SK-N-SH (cell line): ENCODE measurements around the gene SIRPD. TPM values are rescaled to one million over a fixed set of nuclear protein-coding genes. Genes with fewer than 3 reads are reported as not detected.

Experiments used
- CTCF ChIA-PET: fragments of 300-600, 350-600 bp; formaldehyde crosslinking; extraction: SDS; loops from one replicate; lab custom pipeline; 2021; lab: Yijun Ruan, JAX
- POLR2A ChIA-PET: fragments of 350-600 bp; sonication (Branson Sonifier 250); formaldehyde crosslinking; extraction: SDS; loops from one replicate; lab custom pipeline; 2020; ENCODE audit warnings: antibody characterized with exemption, inconsistent platforms; lab: Yijun Ruan, JAX
- DNase-seq: peaks from one replicate; pipeline ENCODE4 v3.0.0; 2012
- H2AFZ ChIP-seq: fragments of 200-600 bp; sonication (generic); 2 replicates; pipeline ENCODE4 v1.8.1; 2016; ENCODE audit warnings: antibody characterized with exemption, mild to moderate bottlenecking, low read depth
- H3F3A ChIP-seq: fragments of 200-600 bp; sonication (generic); replicated peaks from 2 replicates; pipeline ENCODE3; 2016; ENCODE audit warnings: antibody characterized with exemption, mild to moderate bottlenecking; ENCODE audit not compliant: insufficient read depth
- H3K27ac ChIP-seq, 2 experiments: fragments of 200-500 bp in 1 of 2; fragments of 200-600 bp in 1 of 2; sonication (Bioruptor generic) in 1 of 2; sonication (generic), shearing (Covaris generic) in 1 of 2; 2 replicates each; pipeline versions ENCODE4 v1.5.1 to v1.6.1; 2014 to 2016; ENCODE audit warnings: low read depth in 2 of 2, inconsistent platforms in 1 of 2, low read length in 1 of 2, mild to moderate bottlenecking in 1 of 2, mixed read lengths in 1 of 2
- H3K27me3 ChIP-seq: fragments of 200-600 bp; sonication (generic), shearing (Covaris generic); 2 replicates; pipeline ENCODE4 v1.6.1; 2016; ENCODE audit warnings: mixed run types; ENCODE audit not compliant: insufficient read depth
- H3K36me3 ChIP-seq, 2 experiments: fragments of 200-500 bp in 1 of 2; fragments of 200-600 bp in 1 of 2; sonication (Bioruptor generic) in 1 of 2; sonication (generic) in 1 of 2; replicated peaks in 1 of 2; 2 replicates each; pipeline versions ENCODE3 to v1.5.1; 2014 to 2016; ENCODE audit warnings: low read length in 1 of 2, mild to moderate bottlenecking in 1 of 2; ENCODE audit not compliant: insufficient read depth in 2 of 2, control insufficient read depth in 1 of 2
- H3K4me1 ChIP-seq, 2 experiments: fragments of 200-500 bp in 1 of 2; fragments of 200-600 bp in 1 of 2; sonication (Bioruptor generic) in 1 of 2; sonication (generic), shearing (Covaris generic) in 1 of 2; 2 replicates each; pipeline versions ENCODE4 v1.5.1 to v1.6.1; 2014 to 2016; ENCODE audit warnings: low read depth in 1 of 2, low read length in 1 of 2, mixed run types in 1 of 2; ENCODE audit not compliant: insufficient read depth in 2 of 2, control insufficient read depth in 1 of 2
- H3K4me2 ChIP-seq: fragments of 200-600 bp; sonication (generic), shearing (Covaris generic); 2 replicates; pipeline ENCODE4 v1.6.1; 2017; ENCODE audit warnings: mixed run types
- H3K4me3 ChIP-seq, 2 experiments: fragments of 200-500 bp in 1 of 2; fragments of 200-600 bp in 1 of 2; sonication (Bioruptor generic) in 1 of 2; sonication (generic), shearing (Covaris generic) in 1 of 2; 2 replicates each; pipeline versions ENCODE4 v1.5.1 to v1.8.1; 2014 to 2016; ENCODE audit warnings: low read depth in 2 of 2, inconsistent platforms in 1 of 2, low read length in 1 of 2, mild to moderate bottlenecking in 1 of 2, mixed read lengths in 1 of 2, moderate library complexity in 1 of 2
- H3K79me2 ChIP-seq: fragments of 200-600 bp; sonication (generic); 2 replicates; pipeline ENCODE4 v1.8.1; 2017; ENCODE audit warnings: mild to moderate bottlenecking; ENCODE audit not compliant: insufficient read depth
- H3K9ac ChIP-seq: fragments of 200-600 bp; sonication (generic); 2 replicates; pipeline ENCODE4 v1.6.1; 2017; ENCODE audit warnings: mixed run types
- H3K9me2 ChIP-seq: fragments of 200-600 bp; sonication (generic); 2 replicates; pipeline ENCODE4 v1.6.1; 2017; ENCODE audit warnings: mixed run types
- H3K9me3 ChIP-seq: fragments of 200-600 bp; sonication (generic); 2 replicates; pipeline ENCODE4 v1.6.1; 2017; ENCODE audit warnings: mixed run types, mild to moderate bottlenecking, moderate library complexity
- H4K20me1 ChIP-seq: fragments of 200-600 bp; sonication (generic); 2 replicates; pipeline ENCODE4 v1.6.1; 2017; ENCODE audit warnings: mild to moderate bottlenecking, mixed run types; ENCODE audit not compliant: insufficient read depth
- CHD2 ChIP-seq: fragments of 150-350 bp; IDR thresholded peaks from 2 replicates; pipeline ENCODE4 v1.6.1; 2018; ENCODE audit warnings: low read length; ENCODE audit not compliant: partially characterized antibody
- ELF1 ChIP-seq: IDR thresholded peaks from 2 replicates; pipeline ENCODE4 v1.4.0; 2012
- EP300 ChIP-seq, 2 experiments: IDR thresholded peaks; 2 replicates each; pipeline versions ENCODE4 v1.4.0 to v1.6.1; 2012; ENCODE audit warnings: borderline replicate concordance in 1 of 2, low read depth in 1 of 2, low read length in 1 of 2
- FOSL2 ChIP-seq: IDR thresholded peaks from 2 replicates; pipeline ENCODE4 v1.4.0; 2012; ENCODE audit warnings: low read depth, mild to moderate bottlenecking, moderate library complexity, borderline replicate concordance
- NFIC ChIP-seq: IDR thresholded peaks from 2 replicates; pipeline ENCODE4 v1.4.0; 2012; ENCODE audit warnings: borderline replicate concordance
- RAD21 ChIP-seq: IDR thresholded peaks from 2 replicates; pipeline ENCODE4 v1.6.1; 2012; ENCODE audit warnings: mild to moderate bottlenecking, low read length
- RFX5 ChIP-seq: IDR thresholded peaks from 2 replicates; pipeline ENCODE4 v1.6.1; 2012; ENCODE audit warnings: mild to moderate bottlenecking, improper control_type of control experiment, low read length
- SIN3A ChIP-seq: IDR thresholded peaks from 2 replicates; pipeline ENCODE4 v1.6.1; 2012; ENCODE audit warnings: low read depth, mild to moderate bottlenecking, low read length, moderate library complexity, borderline replicate concordance
- TCF12 ChIP-seq: IDR thresholded peaks from 2 replicates; pipeline ENCODE4 v1.4.0; 2012
- WGBS: methylation state at CpG from one replicate; pipeline ENCODE4 v1.1.6; 2017; ENCODE audit warnings: low lambda C conversion rate; 5-methylcytosine and 5-hydroxymethylcytosine counted together
- polyA plus RNA-seq, 3 experiments: library from polyadenylated mRNA; depleted of rRNA; stranded (reverse); fragments of >200 nt; gene quantifications; 2 replicates each; pipeline ENCODE4 v1.2.3, GENCODE V29; 2012
- TF ChIP-seq, protein P1 (sequence below): IDR thresholded peaks from 2 replicates; pipeline ENCODE4 v1.6.1; 2012; ENCODE audit warnings: mild to moderate bottlenecking, low read depth, low read length, moderate library complexity
- TF ChIP-seq, protein P2 (sequence below): fragments of 200-600 bp; sonication (generic); IDR thresholded peaks from 2 replicates; pipeline ENCODE4 v1.6.1; 2017; ENCODE audit warnings: antibody characterized with exemption, mild to moderate bottlenecking, moderate library complexity
- TF ChIP-seq, protein P3 (sequence below): IDR thresholded peaks from 2 replicates; pipeline ENCODE4; 2012

Gene SIRPD
- polyA plus RNA-seq, 1 of the 3 experiments (the other 2 are of a cell fraction), result not detected

- TF ChIP-seq, protein P1, sequence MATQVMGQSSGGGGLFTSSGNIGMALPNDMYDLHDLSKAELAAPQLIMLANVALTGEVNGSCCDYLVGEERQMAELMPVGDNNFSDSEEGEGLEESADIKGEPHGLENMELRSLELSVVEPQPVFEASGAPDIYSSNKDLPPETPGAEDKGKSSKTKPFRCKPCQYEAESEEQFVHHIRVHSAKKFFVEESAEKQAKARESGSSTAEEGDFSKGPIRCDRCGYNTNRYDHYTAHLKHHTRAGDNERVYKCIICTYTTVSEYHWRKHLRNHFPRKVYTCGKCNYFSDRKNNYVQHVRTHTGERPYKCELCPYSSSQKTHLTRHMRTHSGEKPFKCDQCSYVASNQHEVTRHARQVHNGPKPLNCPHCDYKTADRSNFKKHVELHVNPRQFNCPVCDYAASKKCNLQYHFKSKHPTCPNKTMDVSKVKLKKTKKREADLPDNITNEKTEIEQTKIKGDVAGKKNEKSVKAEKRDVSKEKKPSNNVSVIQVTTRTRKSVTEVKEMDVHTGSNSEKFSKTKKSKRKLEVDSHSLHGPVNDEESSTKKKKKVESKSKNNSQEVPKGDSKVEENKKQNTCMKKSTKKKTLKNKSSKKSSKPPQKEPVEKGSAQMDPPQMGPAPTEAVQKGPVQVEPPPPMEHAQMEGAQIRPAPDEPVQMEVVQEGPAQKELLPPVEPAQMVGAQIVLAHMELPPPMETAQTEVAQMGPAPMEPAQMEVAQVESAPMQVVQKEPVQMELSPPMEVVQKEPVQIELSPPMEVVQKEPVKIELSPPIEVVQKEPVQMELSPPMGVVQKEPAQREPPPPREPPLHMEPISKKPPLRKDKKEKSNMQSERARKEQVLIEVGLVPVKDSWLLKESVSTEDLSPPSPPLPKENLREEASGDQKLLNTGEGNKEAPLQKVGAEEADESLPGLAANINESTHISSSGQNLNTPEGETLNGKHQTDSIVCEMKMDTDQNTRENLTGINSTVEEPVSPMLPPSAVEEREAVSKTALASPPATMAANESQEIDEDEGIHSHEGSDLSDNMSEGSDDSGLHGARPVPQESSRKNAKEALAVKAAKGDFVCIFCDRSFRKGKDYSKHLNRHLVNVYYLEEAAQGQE, result no peak
- TF ChIP-seq CHD2, result no peak
- no peak for TF ChIP-seq EP300 (IDR thresholded peaks at IDR 0.05; ENCODE audit: borderline replicate concordance in 1 of 2, low read depth in 1 of 2, low read length in 1 of 2)
- TF ChIP-seq, protein P2, sequence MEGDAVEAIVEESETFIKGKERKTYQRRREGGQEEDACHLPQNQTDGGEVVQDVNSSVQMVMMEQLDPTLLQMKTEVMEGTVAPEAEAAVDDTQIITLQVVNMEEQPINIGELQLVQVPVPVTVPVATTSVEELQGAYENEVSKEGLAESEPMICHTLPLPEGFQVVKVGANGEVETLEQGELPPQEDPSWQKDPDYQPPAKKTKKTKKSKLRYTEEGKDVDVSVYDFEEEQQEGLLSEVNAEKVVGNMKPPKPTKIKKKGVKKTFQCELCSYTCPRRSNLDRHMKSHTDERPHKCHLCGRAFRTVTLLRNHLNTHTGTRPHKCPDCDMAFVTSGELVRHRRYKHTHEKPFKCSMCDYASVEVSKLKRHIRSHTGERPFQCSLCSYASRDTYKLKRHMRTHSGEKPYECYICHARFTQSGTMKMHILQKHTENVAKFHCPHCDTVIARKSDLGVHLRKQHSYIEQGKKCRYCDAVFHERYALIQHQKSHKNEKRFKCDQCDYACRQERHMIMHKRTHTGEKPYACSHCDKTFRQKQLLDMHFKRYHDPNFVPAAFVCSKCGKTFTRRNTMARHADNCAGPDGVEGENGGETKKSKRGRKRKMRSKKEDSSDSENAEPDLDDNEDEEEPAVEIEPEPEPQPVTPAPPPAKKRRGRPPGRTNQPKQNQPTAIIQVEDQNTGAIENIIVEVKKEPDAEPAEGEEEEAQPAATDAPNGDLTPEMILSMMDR, result no peak
- TF ChIP-seq NFIC, result no peak
- no peak for TF ChIP-seq RAD21
Measured at GRCh38 chr20:1568163-1568490, 10.6 kb upstream of the SIRPD start (continued).

GRCh38 chr20:1567392-1568162, 10.1 kb upstream of the SIRPD start:
- H2AFZ ChIP-seq, result peak overlapping the region; percentile 5; the same call in 1 of the 2 replicates
- no peaks in the 10 kb centered on the region for H3K79me2 ChIP-seq
- DNase-seq, result no peak
- H3K4me2 ChIP-seq, result peak overlapping the region; percentile 45
- H3K36me3 ChIP-seq, result no peaks in the 10 kb centered on the region
- H3K9me2 ChIP-seq, result no peaks in the 10 kb centered on the region
- POLR2A ChIA-PET, result no interaction called here
- H3K27me3 ChIP-seq, result no peaks in the 10 kb centered on the region
- peaks cover 0 to 3% of the 10 kb centered on the region in 2 experiments; a peak in 1 of 4 replicates for H3K4me1 ChIP-seq
- H3K9me3 ChIP-seq, result no peaks in the 10 kb centered on the region
- no peak overlapping the region; a peak in 1 of 4 replicates for H3K4me3 ChIP-seq
- TF ChIP-seq NFIC (peak; percentile 42; the same call in 1 of the 2 replicates), TCF12 (peak; percentile 28), FOSL2 (peak; percentile 19; the same call in 1 of the 2 replicates), ELF1 (no peak), SIN3A (no peak), RFX5 (no peak)
- TF ChIP-seq, protein P3, sequence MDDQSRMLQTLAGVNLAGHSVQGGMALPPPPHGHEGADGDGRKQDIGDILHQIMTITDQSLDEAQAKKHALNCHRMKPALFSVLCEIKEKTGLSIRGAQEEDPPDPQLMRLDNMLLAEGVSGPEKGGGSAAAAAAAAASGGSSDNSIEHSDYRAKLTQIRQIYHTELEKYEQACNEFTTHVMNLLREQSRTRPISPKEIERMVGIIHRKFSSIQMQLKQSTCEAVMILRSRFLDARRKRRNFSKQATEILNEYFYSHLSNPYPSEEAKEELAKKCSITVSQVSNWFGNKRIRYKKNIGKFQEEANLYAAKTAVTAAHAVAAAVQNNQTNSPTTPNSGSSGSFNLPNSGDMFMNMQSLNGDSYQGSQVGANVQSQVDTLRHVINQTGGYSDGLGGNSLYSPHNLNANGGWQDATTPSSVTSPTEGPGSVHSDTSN, result 0 out of 2 replicates have a peak, but pooled peaks have one; percentile 2
- H3K27ac ChIP-seq, result peak overlapping the region in 1 of 2 experiments; percentile 55; a peak in 2 of 4 replicates
- 42% methylated on average over 6 of the region's 6 CpGs for WGBS
- no peaks in the 10 kb centered on the region for H3F3A ChIP-seq
- CTCF ChIA-PET, result interaction anchor here (1.4 kb wide), 1 partner anchor 12 kb away, joined by 3 read pairs; no protein-coding TSS in a partner anchor
- H3K9ac ChIP-seq, result no peak overlapping the region
- no peaks in the 10 kb centered on the region for H4K20me1 ChIP-seq
